Right lobe of liver (tissue), 6 donors: ENCODE data around the gene KCTD20. TPM values are rescaled to one million over a fixed set of nuclear protein-coding genes. Genes with fewer than 3 reads are reported as not detected.

ENCODE experiments used
- ATAC-seq, 4 donors: fragments of 200-7000 bp; cut with Tn5 transposase; one replicate each; pipeline ENCODE4 v1.9.1; 2020; ENCODE audit warnings: mild to moderate bottlenecking in 4 of 4, moderate library complexity in 4 of 4
- DNase-seq, 3 donors: peaks; one replicate each; pipeline ENCODE4 v3.0.0-alpha.2; 2020
- H3K27ac ChIP-seq, 3 donors: fragments of 200-600 bp; one replicate each; pipeline ENCODE4 v1.8.0; 2022
- H3K27me3 ChIP-seq, 2 donors: fragments of 200-600 bp; one replicate each; pipeline ENCODE4 v1.8.0; 2022
- H3K36me3 ChIP-seq, 4 donors: fragments of 200-600 bp; sonication (generic) in 1 of 4; one replicate each; pipeline versions ENCODE4 v1.5.1 to v1.8.0; 2017 to 2022; ENCODE audit warnings: control low read depth in 1 of 4
- H3K4me1 ChIP-seq, 4 donors: fragments of 200-600 bp; sonication (generic) in 1 of 4; one replicate each; pipeline versions ENCODE4 v1.5.1 to v1.8.0; 2017 to 2022; ENCODE audit warnings: control low read depth in 1 of 4
- H3K4me3 ChIP-seq, 3 donors: fragments of 200-600 bp; one replicate each; pipeline ENCODE4 v1.8.0; 2022
- H3K9me3 ChIP-seq, 4 donors: fragments of 200-600 bp; sonication (generic) in 1 of 4; one replicate each; pipeline versions ENCODE4 v1.5.1 to v1.8.0; 2017 to 2022; ENCODE audit warnings: control low read depth in 1 of 4
- POLR2A ChIP-seq: fragments of 450-650 bp; IDR thresholded peaks from one replicate; pipeline ENCODE4 v1.6.1; 2017; ENCODE audit warnings: antibody characterized with exemption, mild to moderate bottlenecking
- WGBS: methylation state at CpG from one replicate; pipeline ENCODE4 v1.1.6; 2018; ENCODE audit warnings: low coverage, low lambda C conversion rate; ENCODE audit not compliant: insufficient coverage; ENCODE audit errors: missing lambda C conversion rate; 5-methylcytosine and 5-hydroxymethylcytosine counted together
- intact Hi-C, 2 donors: fragments of 100-400 bp; cut with DNase I; formaldehyde crosslinking; loops; one replicate each; pipeline versions ENCODE4 v1.11.2 to v1.14.1; 2022
- total RNA-seq, 6 experiments: library from RNA; depleted of rRNA in 2 of 6; stranded (reverse); fragments of >200 nt in 2 of 6; fragmentation: NEBNext Ultra II Directional in 3 of 6; extraction: Animal tissue kit (Norgen Biotek cat#: 25700) in 3 of 6; gene quantifications; one replicate each; pipeline versions ENCODE4 v1.1.0 to v1.2.4, GENCODE V29; 2016 to 2023
- TF ChIP-seq, protein P1 (sequence below), 4 donors: fragments of 200-600 bp in 3 of 4; fragments of 450-650 bp in 1 of 4; IDR thresholded peaks; one replicate each; pipeline versions ENCODE4 v1.5.1 to v1.8.0; 2016 to 2022; ENCODE audit warnings: antibody characterized with exemption in 4 of 4, mild to moderate bottlenecking in 2 of 4
- donor health status: DM: no; HTN: yes; CAD: no.
- donor health status: DM: no; HTN: no; CAD: no.
- donor health status: DM: no; HTN: no; CAD: no.
- donor health status: DM: no; HTN: yes; CAD: no.
- donor health status: DM: no; HTN: yes; CAD: no.

Gene KCTD20
- total RNA-seq, 6 experiments from 2014 or later = 24.8 to 48.8 (median 33.5) TPM

DNA sequence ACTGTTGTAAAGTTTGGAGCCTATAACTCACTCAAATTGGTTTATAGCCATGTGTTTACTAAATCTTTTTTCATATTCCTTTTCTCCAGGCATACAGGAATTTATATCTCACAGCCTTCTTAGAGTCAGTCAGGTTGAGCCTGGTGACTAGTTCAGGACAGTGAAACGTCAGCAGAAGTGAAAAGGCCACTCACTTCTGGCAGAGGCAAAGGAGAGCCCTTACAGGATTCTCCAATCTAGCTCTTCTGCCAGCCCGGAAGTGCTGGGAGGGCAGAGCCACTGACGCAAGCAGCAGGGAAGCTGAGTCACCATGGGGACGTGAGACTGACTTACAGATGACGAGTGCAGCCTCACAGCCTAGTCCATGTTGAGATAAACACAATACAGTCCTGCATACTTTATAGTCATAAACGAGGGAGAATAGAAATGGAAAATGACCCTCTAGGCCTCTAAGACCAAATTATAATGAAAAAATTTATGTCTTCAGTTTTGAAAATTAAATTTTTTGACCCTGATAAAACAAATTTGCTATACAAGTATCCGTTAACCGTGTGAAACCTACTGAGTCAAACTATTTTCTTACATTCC lies 1.4 kb upstream of the KCTD20 start:
- H3K4me3 ChIP-seq = no peak overlapping the region
- no peaks in the 10 kb centered on the region for H3K36me3 ChIP-seq
- intact Hi-C loops = no loop called here
- H3K27ac ChIP-seq = peak overlapping the region; percentile 91 to 98 (median 97)
- ATAC-seq (peak; percentile 86 to 91 (median 88)), DNase-seq (peak; percentile 95 to 98 (median 97))
- H3K9me3 ChIP-seq = no peaks in the 10 kb centered on the region
- WGBS = 16% methylated on average over 8 of the region's 8 CpGs
- peaks cover 0 to 33% (median 4%) of the 10 kb centered on the region in 4 donors for H3K4me1 ChIP-seq
- TF ChIP-seq, protein P1, sequence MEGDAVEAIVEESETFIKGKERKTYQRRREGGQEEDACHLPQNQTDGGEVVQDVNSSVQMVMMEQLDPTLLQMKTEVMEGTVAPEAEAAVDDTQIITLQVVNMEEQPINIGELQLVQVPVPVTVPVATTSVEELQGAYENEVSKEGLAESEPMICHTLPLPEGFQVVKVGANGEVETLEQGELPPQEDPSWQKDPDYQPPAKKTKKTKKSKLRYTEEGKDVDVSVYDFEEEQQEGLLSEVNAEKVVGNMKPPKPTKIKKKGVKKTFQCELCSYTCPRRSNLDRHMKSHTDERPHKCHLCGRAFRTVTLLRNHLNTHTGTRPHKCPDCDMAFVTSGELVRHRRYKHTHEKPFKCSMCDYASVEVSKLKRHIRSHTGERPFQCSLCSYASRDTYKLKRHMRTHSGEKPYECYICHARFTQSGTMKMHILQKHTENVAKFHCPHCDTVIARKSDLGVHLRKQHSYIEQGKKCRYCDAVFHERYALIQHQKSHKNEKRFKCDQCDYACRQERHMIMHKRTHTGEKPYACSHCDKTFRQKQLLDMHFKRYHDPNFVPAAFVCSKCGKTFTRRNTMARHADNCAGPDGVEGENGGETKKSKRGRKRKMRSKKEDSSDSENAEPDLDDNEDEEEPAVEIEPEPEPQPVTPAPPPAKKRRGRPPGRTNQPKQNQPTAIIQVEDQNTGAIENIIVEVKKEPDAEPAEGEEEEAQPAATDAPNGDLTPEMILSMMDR (IDR thresholded peaks at IDR 0.05) = no peak
- peak; percentile 64 for TF ChIP-seq POLR2A
- H3K27me3 ChIP-seq = no peaks in the 10 kb centered on the region

DNA sequence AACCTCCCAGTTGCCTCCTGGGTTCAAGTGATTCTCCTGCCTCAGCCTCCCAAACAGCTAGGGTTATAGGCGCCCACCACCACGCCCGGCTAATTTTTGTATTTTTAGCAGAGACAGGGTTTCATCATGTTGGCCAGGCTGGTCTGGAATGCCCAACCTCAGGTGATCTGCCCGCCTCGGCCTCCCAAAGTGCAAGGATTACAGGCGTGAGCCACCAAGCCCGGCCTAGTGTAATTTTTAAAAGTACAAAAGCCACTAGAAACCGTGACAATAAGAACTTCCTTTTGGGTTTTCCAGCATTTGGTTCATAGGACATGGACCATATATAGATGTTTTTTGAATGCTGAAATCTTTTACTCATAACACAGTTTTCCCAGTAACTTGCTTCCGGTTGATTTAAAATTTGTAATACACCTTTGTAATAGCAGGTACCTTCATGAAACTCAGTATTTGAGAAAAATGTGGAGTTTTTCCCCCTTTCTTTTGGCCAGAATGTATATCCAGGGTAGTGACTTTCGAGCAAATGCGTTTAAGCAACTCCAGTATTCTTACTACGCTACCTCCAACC lies 613 bp upstream of the KCTD20 start:
- intact Hi-C loops = no loop called here
- no peaks in the 10 kb centered on the region for H3K36me3 ChIP-seq
- H3K4me3 ChIP-seq = peak overlapping the region; percentile 78 to 85 (median 84)
- no peak for TF ChIP-seq POLR2A
- TF ChIP-seq, protein P1 (IDR thresholded peaks at IDR 0.05) = no peak
- ATAC-seq (peak in 2 of 4 donors; percentile 2 to 6), DNase-seq (no peak)
- 30% methylated on average over 12 of the region's 12 CpGs for WGBS
- H3K9me3 ChIP-seq = no peaks in the 10 kb centered on the region
- no peaks in the 10 kb centered on the region for H3K27me3 ChIP-seq
- peaks cover 0 to 33% (median 4%) of the 10 kb centered on the region in 4 donors for H3K4me1 ChIP-seq
- H3K27ac ChIP-seq = peak overlapping the region; percentile 91 to 98 (median 97)

DNA sequence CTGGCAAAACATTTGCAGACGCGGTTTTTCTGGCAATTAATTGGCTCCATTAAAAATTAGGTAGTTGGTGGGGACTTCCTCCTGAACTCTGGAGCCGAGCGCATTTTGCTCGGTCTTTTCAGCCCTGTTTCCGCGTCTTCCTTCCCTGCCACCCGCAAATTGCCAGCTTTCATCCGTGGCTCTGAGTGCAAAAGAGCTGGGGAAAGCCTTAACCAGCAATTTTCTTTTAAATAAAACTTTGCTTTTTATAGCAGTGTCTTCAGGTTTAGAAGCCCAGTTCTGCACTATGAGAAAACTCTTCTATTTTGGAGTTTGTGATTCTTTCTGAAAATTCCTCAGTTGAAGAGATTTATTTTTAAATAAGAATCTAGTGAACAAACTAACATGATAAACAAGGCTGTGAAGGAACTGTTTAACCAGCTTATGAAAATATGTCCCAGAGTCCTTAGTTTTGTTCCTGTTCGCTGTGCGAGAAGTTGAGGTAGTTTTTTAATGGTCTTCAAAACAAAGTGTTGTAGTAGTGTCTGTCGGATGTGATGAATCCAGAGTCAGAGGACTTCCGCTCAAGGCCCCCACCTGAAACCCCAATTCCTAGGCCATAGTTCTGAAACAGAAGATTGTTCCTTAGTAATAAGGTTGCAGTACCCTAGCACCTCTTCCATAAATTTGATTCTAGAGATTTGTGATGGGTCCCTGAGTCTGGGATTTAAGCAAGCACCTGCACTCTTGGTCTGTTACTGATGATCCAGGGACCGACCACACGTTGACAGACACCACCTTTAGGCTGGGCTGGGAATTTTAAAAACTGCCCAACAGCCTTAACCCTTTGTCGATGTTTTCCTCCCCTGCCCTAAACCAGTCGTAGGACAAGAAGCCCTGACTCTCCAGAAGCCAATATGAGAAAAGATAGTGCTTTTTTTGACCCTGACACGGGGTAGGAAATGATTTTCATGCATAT lies 950 bp downstream of the KCTD20 start:
- H3K27ac ChIP-seq = peak overlapping the region; percentile 91 to 98 (median 97)
- peak; percentile 11 to 20 (median 15) for ATAC-seq
- WGBS = 3% methylated on average over 16 of the region's 18 CpGs
- H3K4me1 ChIP-seq = peaks cover 0 to 33% (median 4%) of the 10 kb centered on the region in 4 donors
- intact Hi-C loops = no loop called here
- no peaks in the 10 kb centered on the region for H3K9me3 ChIP-seq
- H3K4me3 ChIP-seq = peak overlapping the region; percentile 78 to 85 (median 84)
- H3K27me3 ChIP-seq = no peaks in the 10 kb centered on the region
- no peaks in the 10 kb centered on the region for H3K36me3 ChIP-seq
- no peak for TF ChIP-seq POLR2A
- TF ChIP-seq, protein P1 (IDR thresholded peaks at IDR 0.05) = peak; percentile 15 to 40 (median 26)
- DNase-seq = no peak

DNA sequence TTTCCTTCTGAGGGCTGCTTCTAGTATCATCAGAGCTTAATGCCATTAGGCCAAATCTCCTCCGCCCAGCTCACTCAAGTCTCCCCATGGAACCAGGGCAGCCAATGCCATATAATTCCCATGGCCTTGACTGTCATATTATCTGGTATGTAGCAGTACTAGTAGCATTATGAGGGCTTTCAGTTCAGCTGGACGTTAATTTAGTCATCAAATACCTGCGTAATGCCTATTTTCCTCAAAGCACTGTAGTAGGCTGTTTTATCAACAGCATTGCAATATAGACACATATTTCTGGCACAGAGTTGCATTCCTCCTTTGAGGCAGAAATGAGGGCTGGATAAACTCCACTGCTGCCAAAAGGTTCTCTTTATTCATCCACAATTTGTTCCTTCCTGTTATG lies 1.7 kb downstream of the KCTD20 start:
- Histone ChIP-seq H3K4me1 (peaks cover 0 to 33% (median 4%) of the 10 kb centered on the region in 4 donors), H3K4me3 (peak overlapping the region in 2 of 3 donors; percentile 78 to 85), H3K27me3 (no peaks in the 10 kb centered on the region), H3K9me3 (no peaks in the 10 kb centered on the region), H3K27ac (peak overlapping the region; percentile 91 to 98 (median 97)), H3K36me3 (no peaks in the 10 kb centered on the region)
- DNase-seq (no peak), ATAC-seq (no peak)
- 53% methylated on average over 2 of the region's 3 CpGs for WGBS
- intact Hi-C loops = no loop called here
- no peak for TF ChIP-seq POLR2A
- TF ChIP-seq, protein P1 (IDR thresholded peaks at IDR 0.05) = no peak
